SK-N-SH treated with all-trans-retinoic acid at 6 μM for 48 hours (cell line): Measurements from ENCODE around the gene JDP2.

Source experiments
- ATAC-seq: fragments of 200-7000 bp; cut with Tn5 transposase; 3 replicates; pipeline ENCODE4 v1.9.1; 2020; ENCODE audit warnings: mild to moderate bottlenecking, moderate library complexity
- ARNTL ChIP-seq: fragments of 450-650 bp; formaldehyde crosslinking; IDR thresholded peaks from 2 replicates; pipeline ENCODE4 v1.5.0; 2020; ENCODE audit warnings: low read depth, mild to moderate bottlenecking, moderate library complexity, borderline replicate concordance
- BACH2 ChIP-seq: fragments of 250-450 bp; sonication (Bioruptor Pico); IDR thresholded peaks from 2 replicates; pipeline ENCODE4 v1.9.0; 2021; ENCODE audit warnings: mild to moderate bottlenecking, borderline replicate concordance
- CREB5 ChIP-seq: fragments of 250-450 bp; sonication (Bioruptor Pico); IDR thresholded peaks from 2 replicates; pipeline ENCODE4 v1.5.1; 2020; ENCODE audit warnings: low read depth, mild to moderate bottlenecking, moderate library complexity
- CSDC2 ChIP-seq: fragments of 250-450 bp; sonication (Bioruptor Pico); IDR thresholded peaks from 2 replicates; pipeline ENCODE4 v1.5.0; 2020; ENCODE audit warnings: mild to moderate bottlenecking, moderate library complexity
- ISL1 ChIP-seq: fragments of 250-450 bp; sonication (Bioruptor Pico); IDR thresholded peaks from 2 replicates; pipeline ENCODE4 v2.1.2; 2022; ENCODE audit warnings: mild to moderate bottlenecking, moderate library complexity
- OSR1 ChIP-seq: fragments of 250-450 bp; sonication (Bioruptor Pico); IDR thresholded peaks from 2 replicates; pipeline ENCODE4 v1.8.0; 2022; ENCODE audit warnings: moderate library complexity, mild to moderate bottlenecking, inconsistent platforms
- POU6F1 ChIP-seq: fragments of 250-450 bp; sonication (Bioruptor Pico); IDR thresholded peaks from 2 replicates; pipeline ENCODE4 v1.8.0; 2021; ENCODE audit warnings: low read depth, mild to moderate bottlenecking, moderate library complexity, borderline replicate concordance
- PPARA ChIP-seq: fragments of 250-450 bp; sonication (Bioruptor Pico); IDR thresholded peaks from 2 replicates; pipeline ENCODE4 v1.5.0; 2020; ENCODE audit warnings: mild to moderate bottlenecking, borderline replicate concordance
- RARB ChIP-seq: fragments of 250-450 bp; sonication (Bioruptor Pico); IDR thresholded peaks from 2 replicates; pipeline ENCODE4 v1.8.0; 2021; ENCODE audit warnings: mild to moderate bottlenecking, moderate library complexity
- TCF4 ChIP-seq: fragments of 250-450 bp; sonication (Bioruptor Pico); IDR thresholded peaks from 2 replicates; pipeline ENCODE4 v1.8.0; 2021; ENCODE audit warnings: mild to moderate bottlenecking, moderate library complexity, borderline replicate concordance
- TOX ChIP-seq: fragments of 250-450 bp; sonication (Bioruptor Pico); IDR thresholded peaks from 2 replicates; pipeline ENCODE4 v1.8.0; 2021; ENCODE audit warnings: mild to moderate bottlenecking, moderate library complexity, borderline replicate concordance
- ZC3H10 ChIP-seq: fragments of 250-450 bp; sonication (Bioruptor Pico); IDR thresholded peaks from 2 replicates; pipeline ENCODE4 v1.5.1; 2021; ENCODE audit warnings: mild to moderate bottlenecking, moderate library complexity
- ZFP3 ChIP-seq: fragments of 250-450 bp; sonication (Bioruptor Pico); IDR thresholded peaks from 2 replicates; pipeline ENCODE4 v1.5.0; 2020; ENCODE audit warnings: mild to moderate bottlenecking, moderate library complexity
- ZFP30 ChIP-seq: fragments of 450-650 bp; formaldehyde crosslinking; IDR thresholded peaks from 2 replicates; pipeline ENCODE4 v1.5.0; 2022; ENCODE audit warnings: mild to moderate bottlenecking, moderate library complexity
- ZNF565 ChIP-seq: fragments of 450-650 bp; formaldehyde crosslinking; conservative IDR thresholded peaks from 2 replicates; pipeline ENCODE4 v1.5.0; 2020; ENCODE audit warnings: low read depth, mild to moderate bottlenecking, moderate library complexity
- ZNF70 ChIP-seq: fragments of 450-650 bp; formaldehyde crosslinking; IDR thresholded peaks from 2 replicates; pipeline ENCODE4 v1.5.0; 2020; ENCODE audit warnings: mild to moderate bottlenecking, moderate library complexity
- ZNF8 ChIP-seq: fragments of 450-650 bp; formaldehyde crosslinking; IDR thresholded peaks from 2 replicates; pipeline ENCODE4 v1.5.0; 2020; ENCODE audit warnings: mild to moderate bottlenecking, moderate library complexity
- TF ChIP-seq, protein P1 (sequence below): fragments of 250-450 bp; sonication (Bioruptor Pico); IDR thresholded peaks from 2 replicates; pipeline ENCODE4 v1.5.0; 2020; ENCODE audit warnings: mild to moderate bottlenecking, moderate library complexity
- TF ChIP-seq, protein P2 (sequence below): fragments of 250-450 bp; sonication (Bioruptor Pico); IDR thresholded peaks from 2 replicates; pipeline ENCODE4 v1.5.1; 2021; ENCODE audit warnings: mild to moderate bottlenecking, moderate library complexity

JDP2 gene

DNA sequence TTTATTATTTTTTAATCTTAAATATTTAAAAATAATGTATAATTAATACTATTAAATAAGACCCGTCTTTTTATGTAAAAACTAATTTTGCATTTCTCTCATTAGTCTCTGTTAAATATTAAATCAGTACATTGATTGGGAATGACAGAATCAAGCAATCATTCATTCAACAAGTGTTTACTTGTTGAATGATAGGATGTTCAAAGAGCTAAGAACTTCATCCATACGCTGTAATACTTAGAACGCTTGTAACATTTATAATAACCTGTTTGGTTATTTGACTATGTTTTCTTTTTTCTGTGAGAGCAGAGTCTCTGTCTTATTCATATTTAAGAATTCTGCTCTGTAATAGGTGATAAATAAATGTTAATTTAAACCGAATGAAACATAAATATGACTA, 91.6 kb downstream of the JDP2 start (continued):
- TF ChIP-seq CSDC2 (CRISPR knock-in tag) (no peak), BACH2 (CRISPR knock-in tag) (no peak), OSR1 (CRISPR knock-in tag) (no peak), ZNF565 (CRISPR knock-in tag) (no peak), ISL1 (no peak), ZNF70 (CRISPR knock-in tag) (no peak), RARB (CRISPR knock-in tag) (no peak)
- TF ChIP-seq, protein P1, sequence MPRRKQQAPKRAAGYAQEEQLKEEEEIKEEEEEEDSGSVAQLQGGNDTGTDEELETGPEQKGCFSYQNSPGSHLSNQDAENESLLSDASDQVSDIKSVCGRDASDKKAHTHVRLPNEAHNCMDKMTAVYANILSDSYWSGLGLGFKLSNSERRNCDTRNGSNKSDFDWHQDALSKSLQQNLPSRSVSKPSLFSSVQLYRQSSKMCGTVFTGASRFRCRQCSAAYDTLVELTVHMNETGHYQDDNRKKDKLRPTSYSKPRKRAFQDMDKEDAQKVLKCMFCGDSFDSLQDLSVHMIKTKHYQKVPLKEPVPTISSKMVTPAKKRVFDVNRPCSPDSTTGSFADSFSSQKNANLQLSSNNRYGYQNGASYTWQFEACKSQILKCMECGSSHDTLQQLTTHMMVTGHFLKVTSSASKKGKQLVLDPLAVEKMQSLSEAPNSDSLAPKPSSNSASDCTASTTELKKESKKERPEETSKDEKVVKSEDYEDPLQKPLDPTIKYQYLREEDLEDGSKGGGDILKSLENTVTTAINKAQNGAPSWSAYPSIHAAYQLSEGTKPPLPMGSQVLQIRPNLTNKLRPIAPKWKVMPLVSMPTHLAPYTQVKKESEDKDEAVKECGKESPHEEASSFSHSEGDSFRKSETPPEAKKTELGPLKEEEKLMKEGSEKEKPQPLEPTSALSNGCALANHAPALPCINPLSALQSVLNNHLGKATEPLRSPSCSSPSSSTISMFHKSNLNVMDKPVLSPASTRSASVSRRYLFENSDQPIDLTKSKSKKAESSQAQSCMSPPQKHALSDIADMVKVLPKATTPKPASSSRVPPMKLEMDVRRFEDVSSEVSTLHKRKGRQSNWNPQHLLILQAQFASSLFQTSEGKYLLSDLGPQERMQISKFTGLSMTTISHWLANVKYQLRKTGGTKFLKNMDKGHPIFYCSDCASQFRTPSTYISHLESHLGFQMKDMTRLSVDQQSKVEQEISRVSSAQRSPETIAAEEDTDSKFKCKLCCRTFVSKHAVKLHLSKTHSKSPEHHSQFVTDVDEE (CRISPR knock-in tag), result no peak
- TF ChIP-seq, all 23 proteins: peak for 0

DNA sequence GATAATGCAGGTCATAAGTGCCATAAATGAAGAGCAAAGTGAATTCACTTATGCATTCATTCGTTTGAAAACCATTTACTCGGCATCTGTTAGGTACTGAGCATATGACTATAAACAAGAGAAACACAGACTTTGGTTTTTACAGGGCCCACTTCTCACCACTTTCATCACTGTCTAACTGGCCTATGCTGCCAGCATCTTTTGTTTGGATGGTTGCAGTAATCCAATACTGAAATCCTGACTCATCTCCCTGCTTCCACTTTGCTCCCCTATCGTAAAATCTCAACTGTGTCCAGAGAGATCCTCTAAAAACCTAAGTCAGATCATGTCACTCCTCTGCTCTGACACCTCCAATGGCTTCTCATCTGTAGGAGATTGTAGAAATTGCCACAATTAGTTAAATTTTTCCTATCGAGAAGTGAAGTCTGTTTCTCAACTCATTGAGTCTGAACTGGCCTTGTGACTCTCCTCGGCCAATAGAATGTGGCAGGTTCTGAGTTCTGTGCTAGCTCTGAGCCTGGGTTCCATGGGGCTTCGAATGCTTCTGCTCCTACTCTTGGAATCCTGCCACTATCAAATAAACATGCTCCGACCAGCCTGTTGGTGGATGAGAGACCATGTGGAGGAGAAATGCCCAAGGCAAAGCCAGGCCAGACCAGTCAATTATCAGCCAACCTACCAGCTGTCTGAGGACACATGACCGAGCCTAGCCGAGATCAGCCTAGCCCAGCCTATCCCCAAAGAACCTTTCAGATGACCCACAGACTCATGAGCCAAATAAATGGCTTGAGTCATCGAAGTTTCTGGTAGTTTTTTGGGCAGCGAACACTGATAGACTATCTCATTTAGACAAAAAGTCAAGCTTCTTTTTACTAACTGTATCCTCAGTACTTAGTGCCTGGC, 92.3 kb downstream of the JDP2 start:
- ATAC-seq, result no peak
- no peak for TF ChIP-seq CSDC2 (CRISPR knock-in tag)
- TF ChIP-seq ZNF8 (CRISPR knock-in tag), result no peak
- no peak for TF ChIP-seq ISL1
- no peak for TF ChIP-seq ZNF565 (CRISPR knock-in tag)
- no peak for TF ChIP-seq ARNTL (CRISPR knock-in tag)
- TF ChIP-seq CREB5 (CRISPR knock-in tag), result no peak
- TF ChIP-seq, protein P2, sequence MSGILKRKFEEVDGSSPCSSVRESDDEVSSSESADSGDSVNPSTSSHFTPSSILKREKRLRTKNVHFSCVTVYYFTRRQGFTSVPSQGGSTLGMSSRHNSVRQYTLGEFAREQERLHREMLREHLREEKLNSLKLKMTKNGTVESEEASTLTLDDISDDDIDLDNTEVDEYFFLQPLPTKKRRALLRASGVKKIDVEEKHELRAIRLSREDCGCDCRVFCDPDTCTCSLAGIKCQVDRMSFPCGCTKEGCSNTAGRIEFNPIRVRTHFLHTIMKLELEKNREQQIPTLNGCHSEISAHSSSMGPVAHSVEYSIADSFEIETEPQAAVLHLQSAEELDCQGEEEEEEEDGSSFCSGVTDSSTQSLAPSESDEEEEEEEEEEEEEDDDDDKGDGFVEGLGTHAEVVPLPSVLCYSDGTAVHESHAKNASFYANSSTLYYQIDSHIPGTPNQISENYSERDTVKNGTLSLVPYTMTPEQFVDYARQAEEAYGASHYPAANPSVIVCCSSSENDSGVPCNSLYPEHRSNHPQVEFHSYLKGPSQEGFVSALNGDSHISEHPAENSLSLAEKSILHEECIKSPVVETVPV (CRISPR knock-in tag), result no peak
- no peak for TF ChIP-seq TCF4
- no peak for TF ChIP-seq ZFP30 (CRISPR knock-in tag)
- no peak for TF ChIP-seq PPARA (CRISPR knock-in tag)
- TF ChIP-seq ZFP3 (CRISPR knock-in tag), result no peak
- no peak for TF ChIP-seq OSR1 (CRISPR knock-in tag)
- no peak for TF ChIP-seq POU6F1 (CRISPR knock-in tag)

DNA sequence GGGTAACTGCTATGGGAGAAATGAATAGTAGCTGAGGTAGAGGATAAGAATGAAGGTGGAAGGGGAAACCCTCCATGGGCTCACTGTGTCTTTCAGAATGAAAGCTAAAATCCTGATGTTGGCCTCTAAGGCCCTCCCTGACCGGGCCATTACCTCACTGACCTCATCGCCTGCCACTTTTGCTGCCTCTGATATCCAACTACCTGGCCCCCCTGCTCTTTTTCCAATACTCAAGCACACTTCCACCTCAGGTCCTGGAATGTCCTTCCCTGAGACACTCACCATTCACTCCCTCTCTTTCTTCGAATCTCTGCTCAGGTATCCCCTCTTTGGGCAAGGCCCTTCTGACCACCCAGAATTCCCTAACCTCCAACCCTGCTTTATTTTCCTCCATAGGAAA, 93.0 kb downstream of the JDP2 start:
- TF ChIP-seq ISL1 (no peak), ZNF565 (CRISPR knock-in tag) (no peak), ZFP30 (CRISPR knock-in tag) (no peak), ZC3H10 (CRISPR knock-in tag) (no peak), TOX (CRISPR knock-in tag) (no peak), PPARA (CRISPR knock-in tag) (no peak), CSDC2 (CRISPR knock-in tag) (no peak), CREB5 (CRISPR knock-in tag) (no peak)
- TF ChIP-seq, protein P2 (CRISPR knock-in tag), result no peak
- no peak for ATAC-seq
